Neutrophil (primary cell): Measurements from ENCODE around the gene PIM2.
A peak's percentile ranks its signal among the peaks of the same experiment; 100 is the strongest.

Experiments
- H3K27ac ChIP-seq: fragments of 200-600 bp; sonication (generic); 2 replicates; pipeline ENCODE4 v1.5.1; 2016; ENCODE audit warnings: mild to moderate bottlenecking, moderate library complexity
- H3K27me3 ChIP-seq: fragments of 200-600 bp; sonication (generic); 2 replicates; pipeline ENCODE4 v1.6.0; 2016; ENCODE audit warnings: mild to moderate bottlenecking
- H3K36me3 ChIP-seq: fragments of 200-600 bp; sonication (generic); 2 replicates; pipeline ENCODE4 v1.5.1; 2017
- H3K4me1 ChIP-seq, 2 experiments: fragments of 200-600 bp in 1 of 2; sonication (generic) in 1 of 2; 1 replicate in 1 of 2; 2 replicates in 1 of 2; pipeline versions ENCODE4 v1.5.1 to v1.6.1; 2013 to 2016; ENCODE audit warnings: low read depth in 1 of 2, low read length in 1 of 2, mild to moderate bottlenecking in 1 of 2, moderate library complexity in 1 of 2; ENCODE audit not compliant: control insufficient read depth in 1 of 2, insufficient read depth in 1 of 2
- H3K4me3 ChIP-seq, 2 experiments: fragments of 200-600 bp in 1 of 2; sonication (generic) in 1 of 2; 1 replicate in 1 of 2; 2 replicates in 1 of 2; pipeline ENCODE4 v1.5.1; 2013 to 2016; ENCODE audit warnings: low read depth in 1 of 2, low read length in 1 of 2, mild to moderate bottlenecking in 1 of 2, moderate library complexity in 1 of 2
- H3K9me3 ChIP-seq: fragments of 200-600 bp; sonication (generic); 2 replicates; pipeline ENCODE4 v1.5.1; 2016
- CTCF ChIP-seq: fragments of 200-600 bp; sonication (generic); IDR thresholded peaks from 2 replicates; pipeline ENCODE4 v1.5.1; 2016; ENCODE audit warnings: antibody characterized with exemption

PIM2 gene

DNA sequence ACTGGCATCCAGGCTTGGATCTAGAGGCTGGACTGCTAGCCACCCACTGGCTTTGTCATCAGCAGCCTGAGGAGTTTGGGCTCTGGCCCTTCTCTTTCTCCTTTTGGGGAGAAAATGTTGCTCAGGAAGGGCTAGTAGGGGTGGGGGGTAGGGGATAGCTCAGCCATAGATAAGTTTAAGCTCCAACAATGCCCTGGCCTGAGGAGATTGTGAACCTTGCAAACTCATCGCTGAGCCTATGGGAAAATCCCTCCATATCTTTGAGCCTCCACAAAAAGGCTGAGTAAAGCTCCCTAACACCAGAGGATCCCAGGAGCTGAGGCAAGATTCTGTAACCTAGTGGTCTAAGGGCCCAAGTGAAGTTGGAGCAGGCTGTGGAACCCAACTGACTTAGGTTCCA, 29.8 kb upstream of the PIM2 start:
- Histone ChIP-seq H3K27ac (no peak overlapping the region), H3K4me3 (no peak overlapping the region), H3K9me3 (no peaks in the 10 kb centered on the region), H3K27me3 (no peaks in the 10 kb centered on the region), H3K4me1 (peaks cover 38 to 45% of the 10 kb centered on the region in 2 experiments), H3K36me3 (peaks cover 2% of the 10 kb centered on the region)
- no peak for TF ChIP-seq CTCF

DNA sequence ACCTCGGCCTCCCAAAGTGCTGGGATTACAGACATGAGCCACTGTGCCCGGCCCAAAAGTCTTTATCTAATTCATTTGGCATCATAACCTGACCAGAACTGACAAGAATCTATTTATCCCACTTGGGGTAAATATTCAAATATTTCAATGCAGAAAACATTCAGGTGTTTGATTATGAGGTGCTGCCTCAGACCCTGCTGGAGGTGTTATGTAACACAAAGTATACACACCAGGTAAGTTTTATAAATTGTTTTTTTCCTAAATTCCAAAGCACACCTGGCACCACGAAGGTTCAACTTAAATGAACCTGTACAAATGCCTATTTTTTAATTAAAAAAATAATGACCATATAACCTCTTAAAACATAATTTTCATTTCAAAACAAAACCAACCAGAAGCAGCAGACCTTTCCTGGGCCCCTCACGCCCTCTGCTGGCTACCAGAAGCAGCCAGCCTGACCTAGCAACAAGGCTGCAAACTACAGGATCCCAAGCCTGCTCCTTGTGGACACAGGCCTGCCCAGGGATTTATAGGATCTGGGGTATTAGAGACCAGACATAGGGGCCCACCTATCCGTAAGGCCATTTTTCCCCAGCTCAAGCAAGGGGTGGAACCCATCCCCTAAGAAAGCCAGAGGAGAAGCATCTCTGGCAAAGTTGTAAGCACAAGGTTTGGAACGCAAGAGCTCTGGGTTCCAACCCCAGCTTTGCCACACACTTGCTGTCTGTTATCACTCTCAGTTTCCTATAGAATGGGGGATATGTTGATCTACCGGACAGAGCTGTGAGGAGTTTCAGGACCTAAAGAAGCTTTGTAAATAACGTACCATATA, 26.9 kb upstream of the PIM2 start:
- Histone ChIP-seq H3K4me3 (no peak overlapping the region), H3K36me3 (peaks cover 6% of the 10 kb centered on the region), H3K9me3 (no peaks in the 10 kb centered on the region), H3K27me3 (no peaks in the 10 kb centered on the region), H3K4me1 (peaks cover 18 to 36% of the 10 kb centered on the region in 2 experiments), H3K27ac (peak overlapping the region; percentile 62)
- peak; percentile 72 for TF ChIP-seq CTCF

GRCh38 chrX:48942895-48943294, 24.1 kb upstream of the PIM2 start:
- Histone ChIP-seq H3K4me3 (no peak overlapping the region), H3K4me1 (peaks cover 44 to 55% of the 10 kb centered on the region in 2 experiments), H3K27me3 (no peaks in the 10 kb centered on the region), H3K36me3 (peaks cover 4% of the 10 kb centered on the region), H3K9me3 (no peaks in the 10 kb centered on the region), H3K27ac (peak overlapping the region; percentile 99)
- TF ChIP-seq CTCF, result no peak

- no peaks in the 10 kb centered on the region for H3K27me3 ChIP-seq
- TF ChIP-seq CTCF, result no peak
- H3K27ac ChIP-seq, result peak overlapping the region; percentile 99
- peak overlapping the region; percentile 38 to 46 for H3K4me3 ChIP-seq
- peaks cover 4% of the 10 kb centered on the region for H3K36me3 ChIP-seq
- H3K9me3 ChIP-seq, result no peaks in the 10 kb centered on the region
- H3K4me1 ChIP-seq, result peaks cover 53 to 70% of the 10 kb centered on the region in 2 experiments
These were observed 21.7 kb upstream of the PIM2 start for GRCh38 chrX:48940404-48940955.

GRCh38 chrX:48939524-48940228, 20.9 kb upstream of the PIM2 start:
- peak overlapping the region; percentile 99 for H3K27ac ChIP-seq
- peaks cover 60 to 77% of the 10 kb centered on the region in 2 experiments for H3K4me1 ChIP-seq
- H3K27me3 ChIP-seq, result no peaks in the 10 kb centered on the region
- H3K4me3 ChIP-seq, result peak overlapping the region; percentile 38 to 46
- no peak for TF ChIP-seq CTCF
- H3K36me3 ChIP-seq, result peaks cover 5% of the 10 kb centered on the region
- no peaks in the 10 kb centered on the region for H3K9me3 ChIP-seq
